Measurements from ENCODE around the gene C16orf82.

The C16orf82 gene

DNA sequence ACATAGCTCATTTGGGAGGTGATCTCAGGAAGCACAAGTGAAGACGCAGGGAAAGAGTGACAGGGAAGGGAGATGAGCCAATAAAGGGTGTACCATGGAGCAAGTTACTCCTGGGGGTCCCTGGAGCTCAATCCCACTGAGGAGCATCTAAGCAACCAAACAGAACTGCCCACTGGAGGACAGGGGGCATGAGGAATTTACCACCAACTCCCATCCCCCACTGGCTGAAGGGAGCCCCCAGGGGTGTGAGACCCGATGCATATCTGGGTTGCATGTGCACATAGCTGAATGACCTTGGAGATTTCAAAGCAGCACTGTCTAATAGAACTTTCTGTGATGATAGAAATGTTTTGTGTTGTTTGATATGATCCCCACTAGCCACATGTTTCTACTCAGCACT, 29.6 kb downstream of the C16orf82 start:
- no peak for DNase-seq

- no peak for DNase-seq
Observed at GRCh38 chr16:27097800-27098230, 31.1 kb downstream of the C16orf82 start.

GRCh38 chr16:27098366-27099049, 31.8 kb downstream of the C16orf82 start:
- no peak for DNase-seq

- DNase-seq = no peak
Observed at GRCh38 chr16:27102701-27103575, 36.2 kb downstream of the C16orf82 start.

- no peak for DNase-seq
Observed at GRCh38 chr16:27103954-27104353, 37.2 kb downstream of the C16orf82 start.

DNA sequence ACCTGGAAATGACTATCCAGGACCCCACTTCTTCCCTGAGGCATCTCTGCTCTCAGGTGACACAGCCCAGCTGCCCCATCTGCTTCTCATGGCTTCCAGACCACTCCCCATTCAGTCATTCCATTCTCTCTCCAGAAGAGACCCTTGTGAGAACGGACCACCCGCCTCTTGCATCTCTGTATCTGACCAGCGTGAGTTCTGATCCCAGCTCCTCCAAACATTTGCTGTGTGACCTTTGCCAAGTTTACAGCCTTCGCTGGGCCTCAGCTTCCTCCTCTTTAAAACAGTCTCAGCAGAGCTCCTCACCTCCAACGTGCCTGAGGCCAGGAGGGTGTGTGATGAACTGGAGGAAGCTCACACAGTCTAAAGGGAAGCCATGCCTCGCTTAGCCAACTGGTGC, 39.6 kb downstream of the C16orf82 start:
- DNase-seq = no peak

- no peak for DNase-seq
Observed at GRCh38 chr16:27107185-27107592, 40.5 kb downstream of the C16orf82 start.

DNA sequence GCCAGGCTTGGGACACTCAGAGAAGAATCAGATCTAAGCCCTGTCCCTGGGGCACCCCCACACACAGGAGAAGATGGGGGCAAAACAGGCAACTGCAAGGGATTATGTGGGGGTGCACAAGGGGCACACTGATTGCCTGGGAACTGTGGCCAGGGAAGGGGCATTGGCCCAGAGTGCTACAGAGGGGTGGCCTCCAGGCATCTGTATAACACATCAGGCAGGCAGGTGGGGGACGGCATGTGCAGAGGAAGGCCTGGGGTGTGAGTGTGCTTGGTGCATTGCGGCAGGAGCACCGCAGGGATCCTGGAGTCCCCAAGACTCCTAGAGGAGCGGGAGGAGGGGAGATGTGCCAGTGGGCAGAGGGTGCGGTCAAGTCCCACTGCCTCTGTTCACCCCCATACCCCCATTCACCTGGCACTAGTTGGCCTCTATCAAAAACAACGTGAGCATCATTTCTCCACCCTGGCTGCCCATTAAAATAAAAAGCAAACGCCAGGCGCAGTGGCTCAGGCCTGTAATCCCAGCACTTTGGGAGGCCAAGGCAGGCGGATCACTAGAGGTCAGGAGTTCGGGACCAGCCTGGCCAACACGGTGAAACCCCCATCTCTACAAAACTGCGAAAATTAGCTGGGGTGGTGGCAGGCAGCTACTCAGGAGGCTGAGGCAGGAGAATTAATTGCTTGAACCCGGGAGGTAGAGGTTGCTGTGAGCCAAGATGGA, 41.5 kb downstream of the C16orf82 start:
- no peak for DNase-seq

- DNase-seq = no peak
Observed at GRCh38 chr16:27108826-27109665, 42.3 kb downstream of the C16orf82 start.

DNA sequence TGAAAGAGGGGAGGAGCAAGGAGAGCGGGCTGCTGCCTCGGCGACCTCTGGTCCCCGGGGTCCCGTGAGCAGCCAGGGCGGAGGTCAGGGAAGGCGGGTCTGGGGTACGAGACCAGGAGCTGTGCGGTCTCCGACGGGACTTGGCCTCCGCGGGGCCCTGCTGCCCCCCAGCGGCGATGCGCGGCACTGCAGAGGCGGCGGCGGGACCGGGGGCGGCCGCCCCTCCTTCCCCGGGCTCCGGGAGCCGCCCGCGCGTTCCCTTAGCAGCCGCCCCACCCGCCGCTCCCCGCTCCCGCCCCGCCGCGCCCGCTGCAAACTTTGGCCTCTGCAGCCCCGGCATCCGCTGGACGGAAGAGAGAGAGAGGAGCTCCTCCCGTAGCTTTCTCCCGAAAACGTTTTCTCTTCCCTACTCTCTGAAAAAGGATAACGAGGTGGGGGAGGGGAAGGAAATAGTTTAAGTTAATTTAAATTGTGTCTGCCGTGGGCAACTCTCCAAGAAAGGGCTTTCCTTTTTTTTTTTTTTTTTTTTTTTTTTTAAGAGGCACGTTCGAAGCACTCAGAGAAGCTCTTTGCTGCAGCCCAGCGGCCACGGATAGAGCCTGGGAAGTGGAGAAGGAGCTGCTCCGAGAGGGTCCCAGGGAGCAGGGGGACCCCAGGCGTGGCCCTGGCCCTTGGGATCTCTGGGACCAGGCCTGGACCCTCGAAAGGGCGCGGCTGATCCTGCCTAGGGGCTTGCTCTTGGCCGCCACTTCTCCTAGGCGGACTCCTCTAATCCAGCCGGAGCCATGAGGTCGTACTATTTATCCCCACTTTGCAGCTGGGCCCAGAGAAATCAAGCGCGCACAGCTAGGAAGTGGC, 43.2 kb downstream of the C16orf82 start:
- peak; percentile 63 for DNase-seq

DNA sequence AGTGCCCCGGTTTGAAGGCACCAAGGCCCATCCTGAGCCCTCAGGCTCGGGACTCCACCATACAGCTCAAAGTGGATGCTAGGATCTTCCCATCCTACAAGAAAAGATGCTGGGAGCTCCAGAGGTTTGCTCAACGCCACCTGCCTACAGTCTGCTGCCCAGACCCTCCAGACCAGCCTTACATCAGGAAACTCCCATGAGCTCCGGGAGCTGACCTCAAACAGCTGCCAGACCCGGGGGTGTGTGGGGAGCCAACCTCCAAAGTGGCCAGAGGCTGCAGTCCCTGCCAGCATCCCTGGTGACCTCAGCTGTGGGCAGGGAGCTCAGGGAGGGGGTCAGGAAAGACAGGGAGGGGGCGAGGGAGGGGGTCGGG, 43.8 kb downstream of the C16orf82 start:
- no peak for DNase-seq

DNA sequence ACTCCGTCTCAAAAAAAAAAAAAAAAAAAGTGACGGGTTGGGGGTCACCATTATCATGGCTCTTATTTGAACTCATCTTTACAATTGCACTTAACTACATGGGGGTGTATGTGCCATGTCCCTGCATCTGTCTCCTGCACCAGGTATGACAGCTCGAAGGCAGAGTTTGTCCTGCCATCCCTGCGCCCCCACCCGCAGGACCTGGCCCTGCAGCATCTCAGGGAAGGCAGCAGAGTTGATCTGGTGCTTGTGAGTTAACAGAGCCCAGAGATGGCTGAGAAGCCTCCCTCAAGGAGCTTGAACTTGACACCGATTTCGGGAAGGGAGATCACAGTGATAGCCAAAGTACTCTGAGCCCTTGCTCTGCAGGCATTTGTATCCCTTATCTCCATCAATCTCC, 44.8 kb downstream of the C16orf82 start:
- no peak for DNase-seq

DNA sequence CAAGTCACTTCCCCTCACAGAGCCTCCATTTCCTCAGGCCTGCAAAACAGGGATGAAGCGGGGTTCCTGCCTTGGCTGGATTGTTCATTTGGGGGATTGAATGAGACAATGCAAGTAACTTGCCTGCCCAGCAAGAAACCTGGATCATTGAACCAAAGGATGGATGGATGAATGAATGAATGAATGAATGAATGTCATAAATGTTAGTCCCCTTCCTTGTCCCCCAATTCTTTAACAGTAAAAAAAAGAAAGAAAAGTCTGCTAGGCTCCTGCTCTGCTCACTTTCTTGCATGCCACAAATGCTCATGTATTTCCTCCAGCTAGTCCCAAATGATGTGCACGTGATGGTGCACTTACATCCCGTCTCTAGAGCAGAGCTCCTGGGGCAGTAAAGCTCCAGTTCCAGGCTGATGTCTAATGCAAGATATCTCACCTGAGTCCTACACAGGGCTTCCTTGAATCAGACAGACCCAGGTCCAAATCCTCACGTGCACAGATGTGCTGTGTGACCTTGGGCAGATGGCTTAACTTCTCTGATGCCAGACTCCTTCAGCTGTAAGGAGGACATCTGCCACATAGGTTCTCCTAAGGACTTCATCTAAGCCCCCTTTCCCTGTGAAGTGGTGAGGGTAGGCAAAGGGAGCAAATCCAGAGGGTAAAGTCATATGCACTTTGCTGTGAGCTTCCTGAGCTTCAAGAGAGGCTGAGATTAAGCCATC, 45.5 kb downstream of the C16orf82 start:
- DNase-seq = no peak

- no peak for DNase-seq
Observed at GRCh38 chr16:27113341-27113841, 46.7 kb downstream of the C16orf82 start.

GRCh38 chr16:27114006-27114405, 47.3 kb downstream of the C16orf82 start:
- no peak for DNase-seq

GRCh38 chr16:27118526-27118925, 51.8 kb downstream of the C16orf82 start:
- DNase-seq = no peak
